NT2/D1 (cell line): ENCODE measurements around the gene RBFOX2.
"Not testable (repeated sequence)": the region's sequence is repeated elsewhere in the genome, so short reads cannot be mapped to it uniquely, and the experiment has no call there.

Experiments used
- DNase-seq: peaks from one replicate; pipeline ENCODE4 v3.0.0-alpha.2; 2011; ENCODE audit warnings: low read depth, low spot score
- H3K27me3 ChIP-seq: 2 replicates; pipeline ENCODE4 v1.6.0; 2011; ENCODE audit warnings: mild to moderate bottlenecking; ENCODE audit not compliant: insufficient read length, insufficient read depth
- H3K36me3 ChIP-seq: 2 replicates; pipeline ENCODE4 v1.6.1; 2011; ENCODE audit warnings: mild to moderate bottlenecking, low read length, mixed read lengths; ENCODE audit not compliant: insufficient read depth, insufficient read length
- H3K4me1 ChIP-seq: 2 replicates; pipeline ENCODE4 v1.5.1; 2011; ENCODE audit not compliant: insufficient read depth, insufficient read length
- H3K4me3 ChIP-seq: 2 replicates; pipeline ENCODE4 v1.5.1; 2011; ENCODE audit warnings: low read depth; ENCODE audit not compliant: insufficient read length
- H3K9ac ChIP-seq: 2 replicates; pipeline ENCODE4 v1.6.0; 2011; ENCODE audit warnings: low read depth; ENCODE audit not compliant: insufficient read length
- H3K9me3 ChIP-seq: 2 replicates; pipeline ENCODE4 v1.5.1; 2011; ENCODE audit warnings: mild to moderate bottlenecking, low read length; ENCODE audit not compliant: insufficient read depth
- SUZ12 ChIP-seq: IDR thresholded peaks from 2 replicates; pipeline ENCODE4 v1.6.1; 2011; ENCODE audit not compliant: insufficient read length, insufficient read depth; ENCODE audit errors: extremely low read depth
- YY1 ChIP-seq: IDR thresholded peaks from 2 replicates; pipeline ENCODE4 v1.6.1; 2011; ENCODE audit not compliant: insufficient read length, insufficient read depth
- ZNF274 ChIP-seq: IDR thresholded peaks from 2 replicates; pipeline ENCODE4 v1.6.1; 2011; ENCODE audit warnings: mild to moderate bottlenecking, low read depth, low read length

RBFOX2 gene

GRCh38 chr22:36028646-36029405, at the start of gene RBFOX2:
RBFOX2 (minus strand) TSS chr22:36028824; CDS start chr22:36028425, 399 bp downstream.
- Histone ChIP-seq H3K9ac (peak within 1 kb of the TSS; percentile 87), H3K4me1 (no peaks in the 10 kb centered on the region), H3K36me3 (peaks cover 8% of the 10 kb centered on the region), H3K27me3 (no peaks in the 10 kb centered on the region), H3K9me3 (no peaks in the 10 kb centered on the region), H3K4me3 (peak within 1 kb of the TSS; percentile 75)
- no peak for TF ChIP-seq ZNF274
- TF ChIP-seq SUZ12 = no peak
- no peak for TF ChIP-seq YY1
- DNase-seq = peak; percentile 83

DNA sequence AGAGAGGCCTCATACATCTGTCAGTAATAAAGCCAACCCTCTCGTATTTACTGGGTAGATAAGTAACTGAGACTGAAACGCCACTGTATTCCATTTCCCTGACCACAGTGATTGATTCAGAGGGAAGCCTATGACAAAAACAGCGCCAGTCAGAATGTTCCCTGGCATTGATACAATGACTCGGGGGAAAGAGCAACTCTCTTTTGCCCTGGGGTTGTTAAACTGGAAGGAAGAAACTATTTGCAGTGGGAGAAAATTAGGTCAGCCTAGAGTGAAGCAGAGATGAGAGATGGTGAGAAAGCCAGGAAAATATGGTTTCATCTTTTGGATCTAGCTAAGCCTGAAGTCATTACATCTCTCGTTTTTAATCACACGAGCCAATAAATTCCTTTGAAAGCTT, 48.6 kb upstream of the RBFOX2 start:
- no peak for TF ChIP-seq SUZ12
- TF ChIP-seq YY1 = no peak
- no peak for TF ChIP-seq ZNF274
- H3K9ac ChIP-seq = no peak overlapping the region
- no peaks in the 10 kb centered on the region for H3K27me3 ChIP-seq
- no peaks in the 10 kb centered on the region for H3K9me3 ChIP-seq
- DNase-seq = no peak
- no peak overlapping the region for H3K4me3 ChIP-seq
- H3K4me1 ChIP-seq = no peaks in the 10 kb centered on the region
- no peaks in the 10 kb centered on the region for H3K36me3 ChIP-seq

- no peaks in the 10 kb centered on the region for H3K9me3 ChIP-seq
- no peaks in the 10 kb centered on the region for H3K27me3 ChIP-seq
- no peak for DNase-seq
- H3K9ac ChIP-seq = no peak overlapping the region
- no peaks in the 10 kb centered on the region for H3K4me1 ChIP-seq
- no peak overlapping the region for H3K4me3 ChIP-seq
- no peaks in the 10 kb centered on the region for H3K36me3 ChIP-seq
- no peak for TF ChIP-seq SUZ12
- no peak for TF ChIP-seq ZNF274
- TF ChIP-seq YY1 = no peak
These were observed 47.1 kb upstream of the RBFOX2 start for GRCh38 chr22:36075724-36076123.

DNA sequence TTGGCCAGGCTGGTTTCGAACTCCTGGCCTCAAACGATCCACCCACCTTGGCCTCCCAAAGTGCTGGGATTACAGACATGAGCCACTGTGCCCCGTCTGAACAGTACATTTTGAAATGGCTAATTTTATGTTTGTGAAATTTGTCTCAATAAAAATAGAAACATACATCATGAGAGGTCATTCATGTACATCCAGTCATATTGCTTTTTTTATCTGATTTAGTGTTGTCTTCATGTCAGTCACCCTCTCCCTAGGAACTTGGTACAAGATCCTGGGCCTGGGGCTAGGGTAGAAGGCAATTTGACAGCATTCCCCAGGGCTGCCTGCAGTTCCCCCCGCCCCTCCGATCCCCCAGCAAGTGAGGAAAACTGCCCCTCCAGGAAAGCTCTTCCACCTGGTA, 46.6 kb upstream of the RBFOX2 start:
- Histone ChIP-seq H3K9ac (no peak overlapping the region), H3K4me1 (no peaks in the 10 kb centered on the region), H3K4me3 (no peak overlapping the region), H3K27me3 (no peaks in the 10 kb centered on the region), H3K36me3 (no peaks in the 10 kb centered on the region), H3K9me3 (no peaks in the 10 kb centered on the region)
- no peak for DNase-seq
- TF ChIP-seq SUZ12 (no peak), ZNF274 (no peak), YY1 (no peak)

- TF ChIP-seq ZNF274 (no peak), SUZ12 (no peak), YY1 (no peak)
- Histone ChIP-seq H3K9me3 (no peaks in the 10 kb centered on the region), H3K9ac (no peak overlapping the region), H3K36me3 (no peaks in the 10 kb centered on the region), H3K4me1 (no peaks in the 10 kb centered on the region), H3K4me3 (no peak overlapping the region), H3K27me3 (no peaks in the 10 kb centered on the region)
- DNase-seq = no peak
These were observed 44.9 kb upstream of the RBFOX2 start for GRCh38 chr22:36073476-36073875.

- H3K9me3 ChIP-seq, H3K27me3 ChIP-seq, H3K4me1 ChIP-seq: not testable (repeated sequence)
These were observed 42.0 kb upstream of the RBFOX2 start for GRCh38 chr22:36070645-36071044.

GRCh38 chr22:36069368-36069767, 40.7 kb upstream of the RBFOX2 start:
- H3K36me3 ChIP-seq = no peaks in the 10 kb centered on the region
- H3K9ac ChIP-seq = no peak overlapping the region
- H3K4me3 ChIP-seq = no peak overlapping the region
- H3K4me1 ChIP-seq = peaks cover 12% of the 10 kb centered on the region
- TF ChIP-seq YY1 = no peak
- TF ChIP-seq SUZ12 = no peak
- no peak for TF ChIP-seq ZNF274
- no peaks in the 10 kb centered on the region for H3K27me3 ChIP-seq
- no peak for DNase-seq
- no peaks in the 10 kb centered on the region for H3K9me3 ChIP-seq

More at GRCh38 chr22:36070645-36071044, 42.0 kb upstream of the RBFOX2 start:
- H3K36me3 ChIP-seq, DNase-seq, H3K9ac ChIP-seq, H3K4me3 ChIP-seq: not testable (repeated sequence)
